Right lobe of liver (tissue), 6 donors: ENCODE data around the gene SLC30A2. TPM values are rescaled to one million over a fixed set of nuclear protein-coding genes. Genes with fewer than 3 reads are reported as not detected.

Experiments
- ATAC-seq, 4 donors: fragments of 200-7000 bp; cut with Tn5 transposase; one replicate each; pipeline ENCODE4 v1.9.1; 2020; ENCODE audit warnings: mild to moderate bottlenecking in 4 of 4, moderate library complexity in 4 of 4
- DNase-seq, 3 donors: peaks; one replicate each; pipeline ENCODE4 v3.0.0-alpha.2; 2020
- H3K27ac ChIP-seq, 3 donors: fragments of 200-600 bp; one replicate each; pipeline ENCODE4 v1.8.0; 2022
- H3K27me3 ChIP-seq, 2 donors: fragments of 200-600 bp; one replicate each; pipeline ENCODE4 v1.8.0; 2022
- H3K36me3 ChIP-seq, 4 donors: fragments of 200-600 bp; sonication (generic) in 1 of 4; one replicate each; pipeline versions ENCODE4 v1.5.1 to v1.8.0; 2017 to 2022; ENCODE audit warnings: control low read depth in 1 of 4
- H3K4me1 ChIP-seq, 4 donors: fragments of 200-600 bp; sonication (generic) in 1 of 4; one replicate each; pipeline versions ENCODE4 v1.5.1 to v1.8.0; 2017 to 2022; ENCODE audit warnings: control low read depth in 1 of 4
- H3K4me3 ChIP-seq, 3 donors: fragments of 200-600 bp; one replicate each; pipeline ENCODE4 v1.8.0; 2022
- H3K9me3 ChIP-seq, 4 donors: fragments of 200-600 bp; sonication (generic) in 1 of 4; one replicate each; pipeline versions ENCODE4 v1.5.1 to v1.8.0; 2017 to 2022; ENCODE audit warnings: control low read depth in 1 of 4
- CTCF ChIP-seq, 4 donors: fragments of 200-600 bp in 3 of 4; fragments of 450-650 bp in 1 of 4; IDR thresholded peaks; one replicate each; pipeline versions ENCODE4 v1.5.1 to v1.8.0; 2016 to 2022; ENCODE audit warnings: antibody characterized with exemption in 4 of 4, mild to moderate bottlenecking in 2 of 4
- POLR2A ChIP-seq: fragments of 450-650 bp; IDR thresholded peaks from one replicate; pipeline ENCODE4 v1.6.1; 2017; ENCODE audit warnings: antibody characterized with exemption, mild to moderate bottlenecking
- WGBS: methylation state at CpG from one replicate; pipeline ENCODE4 v1.1.6; 2018; ENCODE audit warnings: low coverage, low lambda C conversion rate; ENCODE audit not compliant: insufficient coverage; ENCODE audit errors: missing lambda C conversion rate; 5-methylcytosine and 5-hydroxymethylcytosine counted together
- intact Hi-C, 2 donors: fragments of 100-400 bp; cut with DNase I; formaldehyde crosslinking; loops; one replicate each; pipeline versions ENCODE4 v1.11.2 to v1.14.1; 2022
- total RNA-seq, 6 experiments: library from RNA; depleted of rRNA in 2 of 6; stranded (reverse); fragments of >200 nt in 2 of 6; fragmentation: NEBNext Ultra II Directional in 3 of 6; extraction: Animal tissue kit (Norgen Biotek cat#: 25700) in 3 of 6; gene quantifications; one replicate each; pipeline versions ENCODE4 v1.1.0 to v1.2.4, GENCODE V29; 2016 to 2023
- donor health status: DM: no; HTN: yes; CAD: no.
- donor health status: DM: no; HTN: no; CAD: no.
- donor health status: DM: no; HTN: no; CAD: no.
- donor health status: DM: no; HTN: yes; CAD: no.
- donor health status: DM: no; HTN: yes; CAD: no.

Gene SLC30A2
- total RNA-seq, 6 experiments from 2014 or later, result 0.07 to 0.31 (median 0.22) TPM; not detected in 1

GRCh38 chr1:26034504-26035202 is 11.3 kb downstream of the SLC30A2 start:
- 11% methylated on average over 4 of the region's 15 CpGs for WGBS
- H3K27ac ChIP-seq, result no peak overlapping the region
- ATAC-seq, result no peak
- no peak for DNase-seq
- H3K27me3 ChIP-seq, result no peaks in the 10 kb centered on the region
- no peaks in the 10 kb centered on the region for H3K36me3 ChIP-seq
- TF ChIP-seq CTCF (IDR thresholded peaks at IDR 0.05) (no peak), POLR2A (no peak)
- peak overlapping the region; percentile 75 to 90 (median 82) for H3K4me3 ChIP-seq
- H3K9me3 ChIP-seq, result no peaks in the 10 kb centered on the region
- intact Hi-C loops, result loop anchor here (5.0 to 10.0 kb wide), 2 partner anchors 113 to 120 kb away; partner anchors contain the start of gene FAM110D (in 1 of the 2)
- H3K4me1 ChIP-seq, result no peaks in the 10 kb centered on the region

GRCh38 chr1:26032656-26033357 is 13.1 kb downstream of the SLC30A2 start:
- no peak for ATAC-seq
- Histone ChIP-seq H3K9me3 (no peaks in the 10 kb centered on the region), H3K27me3 (no peaks in the 10 kb centered on the region), H3K36me3 (no peaks in the 10 kb centered on the region), H3K4me1 (no peaks in the 10 kb centered on the region), H3K27ac (no peak overlapping the region), H3K4me3 (no peak overlapping the region)
- TF ChIP-seq POLR2A, result no peak
- no peak for TF ChIP-seq CTCF (IDR thresholded peaks at IDR 0.05)
- intact Hi-C loops, result loop anchor here (5.0 to 10.0 kb wide), 2 partner anchors 114 to 122 kb away; partner anchors contain the start of gene FAM110D (in 1 of the 2)
- WGBS, result 74% methylated on average over 7 of the region's 12 CpGs
- DNase-seq, result no peak

- ATAC-seq, result no peak
- Histone ChIP-seq H3K9me3 (no peaks in the 10 kb centered on the region), H3K4me1 (no peaks in the 10 kb centered on the region), H3K36me3 (no peaks in the 10 kb centered on the region), H3K4me3 (no peak overlapping the region), H3K27me3 (no peaks in the 10 kb centered on the region), H3K27ac (no peak overlapping the region)
- intact Hi-C loops, result loop anchor here (5.0 to 10.0 kb wide), 2 partner anchors 116 to 123 kb away; partner anchors contain the start of gene FAM110D (in 1 of the 2)
- DNase-seq, result no peak
- no peak for TF ChIP-seq POLR2A
- no peak for TF ChIP-seq CTCF (IDR thresholded peaks at IDR 0.05)
- WGBS, result 57% methylated on average over 2 of the region's 3 CpGs
These were observed 14.2 kb downstream of the SLC30A2 start for GRCh38 chr1:26031611-26032220.

GRCh38 chr1:26031196-26031595 is 14.7 kb downstream of the SLC30A2 start:
- intact Hi-C loops, result loop anchor here (5.0 to 10.0 kb wide), 2 partner anchors 116 to 124 kb away; partner anchors contain the start of gene FAM110D (in 1 of the 2)
- Histone ChIP-seq H3K27ac (no peak overlapping the region), H3K4me1 (no peaks in the 10 kb centered on the region), H3K4me3 (no peak overlapping the region), H3K9me3 (no peaks in the 10 kb centered on the region), H3K36me3 (no peaks in the 10 kb centered on the region), H3K27me3 (no peaks in the 10 kb centered on the region)
- TF ChIP-seq POLR2A, result no peak
- no peak for TF ChIP-seq CTCF (IDR thresholded peaks at IDR 0.05)
- DNase-seq (no peak), ATAC-seq (no peak)
- WGBS, result 85% methylated on average over 4 of the region's 4 CpGs
